GM10847 (cell line): ENCODE measurements around the gene BRME1.

Experiments used
- POLR2A ChIP-seq: IDR thresholded peaks from 2 replicates; pipeline ENCODE4 v1.6.1; 2011; ENCODE audit not compliant: insufficient read length; ENCODE audit errors: extremely low read depth

Gene BRME1

DNA sequence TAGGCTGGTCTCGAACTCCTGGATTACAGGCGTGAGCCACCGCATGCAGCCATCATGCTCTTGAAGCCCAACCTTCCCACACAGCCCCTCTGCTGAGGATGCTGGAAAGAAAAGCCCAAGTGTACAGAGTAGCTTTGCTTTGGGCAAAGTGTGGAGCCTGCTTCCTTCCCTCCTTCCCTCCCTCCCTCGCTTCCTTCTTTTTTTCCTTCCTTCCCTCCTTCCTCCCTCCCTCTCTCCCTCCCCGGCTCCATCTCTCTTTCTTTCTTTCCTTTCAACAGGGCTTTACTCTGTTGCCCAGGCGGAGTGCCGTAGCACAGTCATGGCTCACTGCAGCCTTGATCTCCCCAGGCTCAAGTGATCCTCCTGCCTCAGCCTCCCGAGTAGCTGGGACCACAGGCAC lies 2.8 kb upstream of the BRME1 start:
- TF ChIP-seq POLR2A = no peak

DNA sequence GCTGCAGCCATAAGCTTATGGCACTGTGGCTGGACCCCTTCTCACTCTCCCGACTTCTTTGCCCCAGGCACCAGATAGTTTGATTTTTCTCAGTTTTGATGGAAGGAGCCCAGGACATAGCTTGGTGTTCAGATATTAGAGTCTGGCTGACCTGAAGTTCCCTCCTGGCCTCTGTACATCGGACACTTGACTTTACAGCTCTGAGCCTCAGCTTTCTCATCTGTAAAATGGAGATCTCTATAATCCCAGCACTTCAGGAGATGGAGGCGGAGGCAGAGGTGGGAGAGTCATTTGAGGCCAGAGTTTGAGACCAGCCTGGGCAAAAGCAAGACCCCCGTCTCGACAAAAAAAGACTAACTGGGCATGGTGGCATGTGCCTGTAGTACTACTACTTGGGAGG lies 993 bp upstream of the BRME1 start:
- TF ChIP-seq POLR2A = no peak

DNA sequence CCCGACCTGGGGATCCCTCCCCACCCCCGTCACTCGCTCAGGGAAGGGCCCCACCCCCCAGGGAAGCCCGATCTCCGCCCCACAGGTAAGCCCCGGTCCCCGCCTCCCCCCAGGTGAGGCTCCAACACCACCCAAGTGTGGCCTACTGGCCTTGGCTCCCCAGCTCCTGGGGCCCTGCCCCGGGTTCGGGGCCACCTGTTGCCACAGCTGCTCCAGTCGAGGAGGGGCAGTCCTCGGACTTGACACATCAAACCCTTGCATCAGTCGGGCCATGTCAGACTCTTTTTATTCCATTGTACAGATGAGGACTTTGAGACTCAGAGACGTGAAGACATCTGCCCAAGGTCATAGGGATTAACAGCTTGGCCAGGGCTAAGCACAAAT lies 596 bp upstream of the BRME1 start:
- no peak for TF ChIP-seq POLR2A

DNA sequence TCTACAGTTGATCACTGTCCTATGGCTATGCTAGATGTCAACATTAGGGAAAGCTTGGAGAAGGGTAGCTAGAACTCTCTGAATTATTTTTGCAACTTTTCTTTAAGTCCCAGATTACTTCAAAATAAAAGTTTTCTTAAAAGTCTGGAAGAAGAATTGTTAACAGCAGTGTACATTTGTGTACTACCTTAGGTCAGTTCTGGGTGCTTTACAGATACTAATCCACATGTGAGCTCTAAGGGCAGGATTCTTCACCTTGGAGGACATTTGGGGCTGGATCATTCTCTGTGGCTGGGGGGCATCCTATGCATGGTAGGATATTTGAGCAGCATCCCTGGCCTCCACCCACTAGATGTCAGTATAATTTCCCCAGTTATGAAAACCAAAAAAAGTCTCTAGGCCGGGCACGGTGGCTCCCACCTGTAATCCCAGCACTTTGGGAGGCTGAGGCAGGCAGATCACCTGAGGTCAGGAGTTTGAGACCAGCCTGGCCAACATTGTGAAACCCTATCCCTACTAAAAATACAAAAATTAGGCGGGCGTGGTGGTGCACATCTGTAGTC lies 2.8 kb downstream of the BRME1 start:
- no peak for TF ChIP-seq POLR2A

DNA sequence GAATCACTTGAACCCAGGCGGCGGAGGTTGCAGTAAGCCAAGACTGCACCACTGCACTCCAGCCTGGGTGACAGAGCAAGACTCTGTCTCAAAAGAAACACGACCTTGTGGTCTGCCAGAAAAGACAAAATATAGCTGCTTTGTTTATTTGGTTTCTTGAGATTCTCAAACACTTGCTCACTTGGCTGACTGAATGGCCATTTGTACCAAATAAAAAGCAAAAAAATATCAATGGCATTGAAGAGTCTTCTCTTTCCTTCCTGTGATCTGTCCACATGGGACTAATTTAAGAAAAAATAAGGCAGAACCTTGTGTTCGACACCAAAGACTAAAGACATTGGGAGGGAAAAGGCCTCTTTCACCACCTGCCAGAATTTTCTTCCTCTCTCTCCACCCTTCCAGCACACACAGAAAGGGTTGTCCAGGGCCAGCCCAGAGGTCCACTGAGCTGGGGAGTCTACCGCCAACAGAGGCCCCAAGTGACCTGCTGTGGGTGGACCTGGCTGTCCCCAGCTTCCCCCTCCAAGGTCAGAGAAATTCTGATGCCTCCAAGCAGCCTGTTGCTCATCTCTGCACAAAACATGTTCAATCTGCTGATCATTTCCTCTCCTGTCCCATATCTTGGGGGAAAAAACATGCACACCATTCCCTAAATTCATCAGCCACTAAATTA lies 5.9 kb downstream of the BRME1 start:
- no peak for TF ChIP-seq POLR2A

DNA sequence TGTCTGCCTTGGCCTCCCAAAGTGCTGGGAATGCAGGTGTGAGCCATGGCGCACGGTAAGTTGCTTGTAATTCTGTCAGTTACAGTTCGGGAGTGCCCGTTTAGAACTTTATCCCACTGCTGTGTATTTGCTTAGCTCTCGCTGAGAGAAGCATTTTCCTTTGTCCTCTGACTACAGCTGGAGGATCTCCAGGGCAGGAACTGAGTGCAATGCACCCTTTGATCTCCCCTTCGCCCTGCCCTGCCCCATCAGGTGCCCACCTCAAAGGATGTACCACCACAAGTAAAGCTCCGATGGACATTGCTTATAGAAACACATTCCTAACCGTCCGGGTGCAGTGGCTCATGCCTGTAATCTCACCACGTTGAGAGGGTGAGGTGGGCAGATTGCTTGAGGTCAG lies 6.5 kb downstream of the BRME1 start:
- no peak for TF ChIP-seq POLR2A

DNA sequence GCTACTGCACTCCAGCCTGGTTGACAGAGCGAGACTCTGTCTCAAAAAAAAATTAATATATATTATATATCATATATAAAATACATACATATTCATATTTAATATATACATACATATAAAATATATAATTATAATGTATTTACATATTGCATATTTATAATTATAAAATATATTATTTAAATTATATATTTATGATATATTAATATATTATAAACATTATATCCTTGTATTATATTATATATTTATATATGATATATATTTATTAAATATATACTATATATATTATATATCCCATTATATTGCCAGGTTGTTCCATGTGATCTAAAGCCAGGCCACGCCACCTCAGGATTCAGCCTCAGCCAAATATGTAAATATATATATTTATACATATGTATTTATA lies 9.7 kb downstream of the BRME1 start:
- no peak for TF ChIP-seq POLR2A

DNA sequence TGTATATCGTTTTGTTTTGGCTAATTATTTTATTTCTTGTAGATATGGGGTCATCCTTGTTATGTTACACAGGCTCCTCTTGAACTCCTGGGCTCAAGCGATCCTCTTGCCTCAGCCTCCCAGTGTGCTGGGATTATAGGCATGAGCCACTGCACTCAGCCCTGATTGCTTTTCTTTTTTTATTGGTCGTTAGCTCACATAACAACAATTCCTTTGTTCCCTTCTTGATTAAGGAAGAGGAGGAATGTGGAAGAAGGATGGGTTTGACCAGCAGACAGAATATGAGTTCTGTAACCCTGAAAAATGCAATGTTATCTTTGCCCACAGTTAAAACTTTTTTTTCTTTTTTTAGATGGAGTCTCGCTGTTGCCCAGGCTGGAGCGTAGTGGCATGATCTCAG lies 11.4 kb downstream of the BRME1 start:
- TF ChIP-seq POLR2A = no peak

DNA sequence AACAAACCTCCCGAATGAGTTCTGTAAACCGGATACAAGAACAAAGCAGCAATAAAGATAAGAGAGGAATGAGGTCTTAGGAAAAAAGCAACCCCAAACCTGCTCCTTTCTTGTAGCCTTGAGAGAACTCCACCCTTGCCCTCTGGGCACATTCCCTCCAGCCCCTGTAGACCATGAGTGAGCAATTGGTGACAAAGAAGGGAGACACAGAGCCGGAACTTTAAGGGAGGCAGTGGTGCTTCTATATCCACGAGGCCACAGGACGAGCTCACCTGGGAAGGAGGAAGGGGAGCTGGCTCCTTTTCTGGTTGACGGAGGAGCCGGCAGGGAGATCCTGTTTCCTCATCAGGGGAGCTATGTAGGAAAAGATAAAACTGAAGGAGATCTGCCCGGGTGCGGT lies 13.0 kb downstream of the BRME1 start:
- TF ChIP-seq POLR2A = no peak

DNA sequence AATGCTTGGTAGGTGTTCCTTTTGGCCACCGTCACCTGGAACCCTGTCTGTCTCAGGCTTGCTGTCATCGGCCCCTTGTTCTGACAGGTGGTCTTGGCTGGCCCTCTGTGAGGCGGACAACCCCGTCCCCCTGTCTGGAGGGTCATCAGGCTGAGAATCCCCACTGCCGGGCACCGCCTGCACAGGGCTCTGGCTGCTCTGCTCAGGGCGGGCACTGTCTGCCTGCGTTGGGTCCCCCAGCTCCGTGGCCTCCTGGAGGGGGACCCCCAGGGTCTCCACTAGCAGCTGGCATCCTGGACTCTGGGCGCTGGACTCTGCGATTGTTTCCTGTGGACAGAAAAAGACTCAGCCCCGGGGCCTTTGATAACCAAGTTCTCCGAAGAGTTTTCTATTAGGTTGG lies 15.8 kb downstream of the BRME1 start:
- no peak for TF ChIP-seq POLR2A

DNA sequence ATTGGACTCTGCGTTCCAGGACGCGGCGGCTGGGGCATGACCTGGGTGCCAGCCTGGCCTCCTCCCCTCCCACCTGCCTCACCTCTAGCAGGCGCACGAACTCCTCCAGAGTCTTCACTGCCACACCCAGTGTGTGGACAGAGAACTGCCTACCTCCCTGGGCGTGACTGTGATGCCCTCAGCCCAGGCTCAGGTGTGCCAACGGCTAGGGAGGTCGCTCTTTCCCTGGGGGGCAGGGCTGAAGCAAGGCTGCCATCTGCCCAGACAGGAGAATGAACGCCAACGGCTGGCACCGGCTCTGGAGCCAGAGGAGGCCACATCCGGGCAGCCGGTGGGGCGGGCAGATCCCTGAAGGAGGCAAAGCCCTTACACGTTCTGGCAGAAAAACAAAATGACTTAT lies 17.6 kb downstream of the BRME1 start:
- TF ChIP-seq POLR2A = no peak

DNA sequence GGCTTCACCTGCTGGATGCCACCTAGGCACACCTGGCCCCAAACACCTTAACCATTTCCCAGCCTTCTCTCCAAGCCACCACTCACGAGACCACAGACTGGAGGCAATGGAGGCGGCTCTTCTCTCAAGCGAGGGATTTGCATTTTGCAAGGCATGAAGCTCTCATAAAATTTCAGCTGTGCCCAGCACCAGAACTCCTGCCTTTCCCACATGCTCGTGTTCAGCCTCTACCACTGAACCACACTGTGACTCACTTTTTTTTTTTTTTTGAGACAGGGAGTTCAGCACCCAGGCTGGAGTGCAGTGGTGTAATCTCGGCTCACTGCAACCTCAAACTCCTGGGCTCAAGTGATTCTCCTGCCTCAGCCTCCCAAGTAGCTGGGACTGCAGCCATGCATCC lies 18.4 kb downstream of the BRME1 start:
- TF ChIP-seq POLR2A = no peak

DNA sequence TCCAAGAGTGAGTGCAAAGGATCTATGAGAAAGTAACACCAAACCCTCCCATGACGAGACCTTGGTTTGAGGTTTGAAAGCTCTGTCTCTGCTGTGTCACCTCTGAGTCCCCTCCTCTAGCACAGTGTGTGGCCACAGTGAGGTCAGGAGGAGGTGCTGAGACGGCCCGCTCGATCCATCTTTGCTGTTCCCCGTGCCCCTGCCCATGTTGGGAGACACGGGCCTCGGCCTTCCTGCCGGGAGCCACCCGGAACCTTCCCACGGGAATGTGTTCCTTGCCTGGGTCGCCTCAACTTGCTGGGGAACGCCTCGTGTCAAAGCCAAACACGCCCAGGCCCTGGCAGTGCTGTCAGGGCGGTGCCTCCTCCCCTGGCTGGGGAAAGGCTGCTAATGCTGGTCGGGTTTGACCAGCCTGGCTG lies 18.9 kb downstream of the BRME1 start:
- TF ChIP-seq POLR2A = no peak

DNA sequence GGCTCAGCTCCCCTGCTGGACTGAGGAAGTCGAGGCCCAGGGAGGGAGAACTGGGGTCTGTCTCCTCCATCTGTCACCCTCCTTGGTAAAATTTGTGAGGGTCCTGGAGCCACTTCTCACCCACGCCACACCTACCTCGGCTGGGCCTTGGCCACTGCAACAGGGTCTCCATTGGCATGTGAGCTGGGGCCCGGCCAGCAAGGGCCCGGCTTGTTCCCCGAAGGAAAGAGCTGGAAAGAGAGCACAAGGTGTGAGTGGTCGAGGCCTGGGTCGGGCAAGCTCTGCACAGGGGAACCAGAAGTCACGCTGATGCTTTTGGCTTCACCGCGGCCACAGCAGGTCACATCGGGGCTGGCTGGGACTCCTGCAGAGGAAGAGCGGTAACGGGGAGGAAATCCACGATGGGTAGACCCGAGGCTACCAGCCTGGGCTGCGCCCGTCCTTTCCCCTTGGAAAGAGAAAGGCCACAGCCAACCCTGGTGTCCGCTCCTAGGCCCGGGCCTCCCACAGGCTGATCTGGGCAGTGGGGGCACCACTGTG lies 20.0 kb downstream of the BRME1 start:
- TF ChIP-seq POLR2A = no peak

DNA sequence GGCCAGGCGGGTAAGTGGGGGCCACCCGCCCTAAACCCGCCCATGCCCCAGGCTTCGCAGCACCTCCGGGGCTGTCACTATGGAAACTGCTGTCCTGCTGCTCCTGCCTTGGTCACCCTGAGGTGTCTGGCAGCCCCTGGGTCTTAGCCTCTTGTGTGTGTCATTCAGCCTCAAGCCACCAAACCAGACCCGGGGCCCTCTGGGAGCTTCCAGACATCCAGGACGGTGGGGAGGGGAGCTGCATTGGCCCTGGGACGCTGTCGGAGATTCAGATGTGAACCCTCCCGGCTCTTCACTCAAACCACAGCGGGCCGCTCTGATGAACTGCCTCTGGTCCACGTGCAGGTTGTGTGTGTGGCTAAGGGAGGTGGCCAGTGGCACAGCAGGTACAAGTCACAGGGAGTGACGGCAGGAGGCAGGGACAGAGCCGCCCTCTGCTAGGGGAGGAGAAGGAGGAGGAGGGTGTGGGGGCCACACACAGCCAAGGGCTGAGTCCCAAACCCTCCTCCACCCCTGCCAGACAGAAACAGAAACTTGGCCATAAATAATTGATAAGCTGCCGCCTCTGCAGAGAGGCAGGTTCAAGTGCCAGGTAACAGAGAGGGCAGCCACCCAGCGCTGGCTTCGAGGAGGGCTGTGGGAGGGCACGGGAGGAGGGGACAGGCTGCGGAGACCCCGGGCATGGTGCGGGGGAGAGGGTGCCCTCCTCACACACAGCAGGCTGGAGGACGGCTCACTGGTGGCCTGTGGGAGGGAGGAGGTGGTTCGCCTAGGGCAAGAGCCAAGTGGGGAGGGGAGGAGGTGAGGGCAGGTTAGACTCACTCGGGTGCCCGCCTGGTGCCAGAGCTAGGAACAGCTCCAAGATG lies 21.0 kb downstream of the BRME1 start:
- no peak for TF ChIP-seq POLR2A

DNA sequence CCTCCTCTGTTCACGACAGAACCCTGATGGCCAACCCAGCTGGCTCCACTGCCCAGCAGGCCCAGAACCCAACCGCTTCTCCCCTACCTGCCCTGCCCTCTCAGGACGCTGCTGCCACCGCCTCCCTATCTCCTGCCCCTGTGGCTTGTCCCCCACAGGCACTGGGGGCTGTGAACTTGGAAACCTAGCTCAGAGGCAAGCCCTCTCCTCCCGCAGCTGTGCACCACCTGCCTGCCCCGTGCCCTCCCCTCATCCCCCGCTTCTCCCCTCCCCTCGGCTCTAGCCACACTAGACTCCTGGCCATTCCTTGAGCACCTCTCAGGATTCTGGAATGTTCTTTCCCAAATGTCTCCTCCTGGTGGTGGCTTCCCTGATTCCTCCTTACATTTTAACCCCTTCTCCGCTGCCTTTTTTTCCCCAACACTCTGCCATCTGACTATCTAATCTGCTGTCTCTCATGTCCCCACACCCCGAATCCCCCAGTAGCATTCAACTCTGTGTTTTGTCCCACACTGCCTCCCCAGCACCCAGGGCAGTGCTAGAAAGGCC lies 22.3 kb downstream of the BRME1 start:
- TF ChIP-seq POLR2A = no peak

DNA sequence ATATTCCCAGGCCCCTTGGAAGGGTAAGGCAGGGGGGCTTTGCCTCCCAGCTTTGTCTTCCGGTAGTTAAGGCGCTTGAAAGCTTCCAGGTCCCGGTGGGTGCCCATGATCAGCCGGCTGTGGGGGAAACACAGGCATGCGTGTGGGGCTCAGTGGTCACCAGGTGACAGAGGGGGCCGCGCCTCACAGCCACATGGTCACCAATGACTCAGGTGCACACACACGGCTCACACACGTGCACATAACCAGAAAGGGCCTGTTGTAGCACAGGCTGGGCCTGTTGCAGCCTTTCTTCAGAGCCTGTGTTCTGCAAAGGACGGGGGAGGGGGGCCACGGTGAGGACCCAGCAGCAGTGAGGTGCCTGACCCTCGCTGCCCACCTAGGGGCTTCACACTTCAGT lies 23.1 kb downstream of the BRME1 start:
- no peak for TF ChIP-seq POLR2A

DNA sequence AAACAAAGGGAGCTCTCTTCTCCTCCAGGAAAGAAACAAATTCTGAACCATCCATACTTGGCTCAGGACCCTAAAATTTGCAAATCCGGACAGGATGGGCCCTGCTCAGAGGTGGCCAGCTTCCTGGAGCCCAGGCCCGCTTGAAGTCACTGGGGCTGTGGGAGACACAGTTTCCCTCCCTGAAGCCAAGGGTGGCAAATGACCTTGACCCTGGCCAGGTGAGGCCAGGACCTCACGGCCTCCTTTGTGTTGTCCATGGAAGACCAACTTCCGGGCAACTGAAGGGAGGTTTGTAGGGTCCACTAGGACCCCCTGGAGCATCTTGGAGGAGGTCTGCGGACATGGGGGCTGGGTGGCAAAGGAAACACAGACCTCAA lies 23.5 kb downstream of the BRME1 start:
- no peak for TF ChIP-seq POLR2A
